Dendritic cell treated with granulocyte-macrophage colony-stimulating factor and Interleukin-4, amounts not matched to agents 40 ng/mL and 50 ng/mL, for 4 days (primary cell): ENCODE measurements around the gene GRM1.

ENCODE experiments used
- H3K27ac Mint-ChIP-seq: one replicate; pipeline ENCODE4 v1.8.0; 2022; ENCODE audit warnings: mild to moderate bottlenecking, mixed read lengths
- H3K27me3 Mint-ChIP-seq: one replicate; pipeline ENCODE4 v1.8.0; 2022; ENCODE audit warnings: mild to moderate bottlenecking, mixed read lengths
- H3K36me3 Mint-ChIP-seq: one replicate; pipeline ENCODE4 v1.8.0; 2022; ENCODE audit warnings: low read depth, mixed read lengths
- H3K4me1 Mint-ChIP-seq: one replicate; pipeline ENCODE4 v1.8.0; 2022; ENCODE audit warnings: low read depth, mixed read lengths
- H3K4me3 Mint-ChIP-seq: one replicate; pipeline ENCODE4 v1.8.0; 2022; ENCODE audit warnings: mild to moderate bottlenecking, moderate library complexity, mixed read lengths
- H3K9me3 Mint-ChIP-seq: one replicate; pipeline ENCODE4 v1.8.0; 2022; ENCODE audit warnings: mixed read lengths
- intact Hi-C: fragments of 100-400 bp; cut with micrococcal nuclease; formaldehyde crosslinking; loops from one replicate; pipeline ENCODE4 v1.15.0; 2022

GRM1 gene

GRCh38 chr6:146305951-146306350 lies 277.1 kb downstream of the GRM1 start:
- Mint-ChIP-seq H3K4me3 (no peak overlapping the region), H3K4me1 (peaks cover 37% of the 10 kb centered on the region), H3K27ac (no peak overlapping the region), H3K27me3 (no peaks in the 10 kb centered on the region), H3K9me3 (no peaks in the 10 kb centered on the region), H3K36me3 (no peaks in the 10 kb centered on the region)
- intact Hi-C loops: loop anchor here (5.0 kb wide), 1 partner anchor 51 kb away; no protein-coding TSS in a partner anchor

GRCh38 chr6:146310628-146311027 lies 281.8 kb downstream of the GRM1 start:
- intact Hi-C loops: no loop called here

DNA sequence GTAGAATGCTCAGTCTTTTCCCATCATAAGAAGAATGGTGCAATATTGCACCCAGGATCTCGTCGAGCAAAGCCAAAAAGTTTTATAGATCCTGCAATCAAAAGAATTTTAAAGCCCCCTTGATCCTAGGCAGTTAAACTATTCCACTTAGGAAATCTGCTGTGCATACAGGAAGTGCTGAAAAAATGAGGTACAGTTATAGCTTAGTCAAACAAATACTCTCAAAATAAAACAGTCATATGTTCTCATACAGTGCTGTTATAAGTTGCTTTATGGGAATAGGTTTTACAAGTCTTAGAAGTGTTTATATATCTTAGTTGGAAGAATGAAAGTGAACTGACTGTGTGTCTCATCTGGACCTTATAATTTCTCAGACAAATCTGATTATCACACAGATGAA lies 282.2 kb downstream of the GRM1 start:
- Mint-ChIP-seq H3K27me3 (no peaks in the 10 kb centered on the region), H3K4me3 (no peak overlapping the region), H3K4me1 (peaks cover 7% of the 10 kb centered on the region), H3K36me3 (no peaks in the 10 kb centered on the region), H3K27ac (no peak overlapping the region), H3K9me3 (no peaks in the 10 kb centered on the region)
- intact Hi-C loops: no loop called here

More at GRCh38 chr6:146310628-146311027, 281.8 kb downstream of the GRM1 start:
- H3K36me3 Mint-ChIP-seq: no peaks in the 10 kb centered on the region
- H3K9me3 Mint-ChIP-seq: no peaks in the 10 kb centered on the region
- peaks cover 12% of the 10 kb centered on the region for H3K4me1 Mint-ChIP-seq
- H3K4me3 Mint-ChIP-seq: no peak overlapping the region
- H3K27me3 Mint-ChIP-seq: no peaks in the 10 kb centered on the region
- H3K27ac Mint-ChIP-seq: no peak overlapping the region

- no peaks in the 10 kb centered on the region for H3K4me1 Mint-ChIP-seq
- H3K36me3 Mint-ChIP-seq: no peaks in the 10 kb centered on the region
- H3K27ac Mint-ChIP-seq: no peak overlapping the region
- no peak overlapping the region for H3K4me3 Mint-ChIP-seq
- H3K27me3 Mint-ChIP-seq: no peaks in the 10 kb centered on the region
- no peaks in the 10 kb centered on the region for H3K9me3 Mint-ChIP-seq
- intact Hi-C loops: no loop called here
Measured at GRCh38 chr6:146312608-146313007, 283.7 kb downstream of the GRM1 start.

- Mint-ChIP-seq H3K4me1 (no peaks in the 10 kb centered on the region), H3K9me3 (no peaks in the 10 kb centered on the region), H3K27ac (no peak overlapping the region), H3K36me3 (no peaks in the 10 kb centered on the region), H3K27me3 (no peaks in the 10 kb centered on the region), H3K4me3 (no peak overlapping the region)
- intact Hi-C loops: no loop called here
Measured at GRCh38 chr6:146315381-146316174, 286.7 kb downstream of the GRM1 start.

DNA sequence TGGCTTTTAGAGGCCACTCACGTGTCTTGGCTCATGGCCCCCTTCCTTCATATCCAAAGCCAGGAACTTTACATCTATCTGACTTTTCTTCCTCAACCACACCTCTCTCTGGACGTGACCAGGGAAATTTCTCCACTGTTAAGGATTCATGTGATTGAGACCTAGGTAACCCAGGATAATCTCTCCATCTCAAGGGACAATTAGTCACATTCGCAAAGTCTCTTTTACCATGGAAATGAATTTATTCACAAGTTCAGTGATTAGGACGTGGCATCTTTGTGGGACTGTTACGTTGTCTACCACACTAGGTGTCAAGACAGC lies 287.3 kb downstream of the GRM1 start:
- Mint-ChIP-seq H3K27me3 (no peaks in the 10 kb centered on the region), H3K4me1 (no peaks in the 10 kb centered on the region), H3K9me3 (no peaks in the 10 kb centered on the region), H3K4me3 (no peak overlapping the region), H3K36me3 (no peaks in the 10 kb centered on the region), H3K27ac (no peak overlapping the region)
- intact Hi-C loops: no loop called here

GRCh38 chr6:146331013-146331412 lies 302.2 kb downstream of the GRM1 start:
- intact Hi-C loops: no loop called here
- peaks cover 4% of the 10 kb centered on the region for H3K27me3 Mint-ChIP-seq
- H3K9me3 Mint-ChIP-seq: no peaks in the 10 kb centered on the region
- H3K36me3 Mint-ChIP-seq: no peaks in the 10 kb centered on the region
- H3K4me3 Mint-ChIP-seq: no peak overlapping the region
- no peak overlapping the region for H3K27ac Mint-ChIP-seq
- H3K4me1 Mint-ChIP-seq: peaks cover 20% of the 10 kb centered on the region

- peaks cover 38% of the 10 kb centered on the region for H3K4me1 Mint-ChIP-seq
- H3K4me3 Mint-ChIP-seq: no peak overlapping the region
- peak overlapping the region; percentile 44 for H3K27ac Mint-ChIP-seq
- H3K9me3 Mint-ChIP-seq: no peaks in the 10 kb centered on the region
- H3K36me3 Mint-ChIP-seq: no peaks in the 10 kb centered on the region
- peaks cover 3% of the 10 kb centered on the region for H3K27me3 Mint-ChIP-seq
- intact Hi-C loops: no loop called here
Measured at GRCh38 chr6:146335336-146335735, 306.5 kb downstream of the GRM1 start.

DNA sequence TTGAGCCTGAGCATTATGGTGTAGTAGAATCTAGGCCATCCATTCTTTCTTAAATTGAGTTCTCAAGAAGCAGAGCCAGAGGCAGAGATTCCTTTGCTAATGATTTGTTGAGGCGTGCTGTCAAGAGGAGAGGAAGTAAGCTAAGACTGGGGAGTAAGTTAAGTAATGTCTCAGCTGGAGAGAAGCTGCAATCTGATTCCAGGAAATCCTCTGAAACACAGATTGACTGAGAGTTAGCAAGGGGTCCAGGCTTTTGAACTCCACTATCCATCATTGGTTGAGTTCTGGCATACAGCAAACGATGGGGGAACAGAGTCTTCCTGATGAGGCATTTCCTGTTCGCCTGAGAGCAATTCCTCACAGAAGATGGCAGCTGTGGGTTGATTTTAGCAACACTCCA lies 307.3 kb downstream of the GRM1 start:
- peak overlapping the region; percentile 44 for H3K27ac Mint-ChIP-seq
- H3K4me3 Mint-ChIP-seq: no peak overlapping the region
- H3K4me1 Mint-ChIP-seq: peaks cover 39% of the 10 kb centered on the region
- H3K9me3 Mint-ChIP-seq: no peaks in the 10 kb centered on the region
- intact Hi-C loops: no loop called here
- H3K36me3 Mint-ChIP-seq: no peaks in the 10 kb centered on the region
- no peaks in the 10 kb centered on the region for H3K27me3 Mint-ChIP-seq

DNA sequence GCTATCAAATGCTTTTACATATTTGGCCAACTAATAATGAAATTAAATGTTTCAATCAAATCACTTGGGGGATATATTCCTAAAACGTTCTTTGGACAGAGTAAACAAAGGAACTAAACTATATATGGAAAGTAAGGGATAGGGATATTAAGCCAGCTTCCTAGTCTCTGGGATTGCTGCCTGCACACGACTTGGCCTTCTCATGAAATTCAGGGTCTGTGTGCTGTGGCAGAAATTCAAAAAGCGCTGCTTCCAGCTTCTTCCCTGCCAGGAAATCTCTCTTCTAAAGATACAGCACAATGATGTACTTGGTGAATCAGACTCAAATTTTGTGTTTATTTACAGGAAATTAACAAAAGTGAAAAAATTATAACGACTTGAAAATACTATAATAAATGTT lies 308.5 kb downstream of the GRM1 start:
- no peaks in the 10 kb centered on the region for H3K27me3 Mint-ChIP-seq
- H3K36me3 Mint-ChIP-seq: no peaks in the 10 kb centered on the region
- H3K9me3 Mint-ChIP-seq: no peaks in the 10 kb centered on the region
- intact Hi-C loops: no loop called here
- H3K4me3 Mint-ChIP-seq: no peak overlapping the region
- H3K4me1 Mint-ChIP-seq: peaks cover 39% of the 10 kb centered on the region
- H3K27ac Mint-ChIP-seq: no peak overlapping the region

DNA sequence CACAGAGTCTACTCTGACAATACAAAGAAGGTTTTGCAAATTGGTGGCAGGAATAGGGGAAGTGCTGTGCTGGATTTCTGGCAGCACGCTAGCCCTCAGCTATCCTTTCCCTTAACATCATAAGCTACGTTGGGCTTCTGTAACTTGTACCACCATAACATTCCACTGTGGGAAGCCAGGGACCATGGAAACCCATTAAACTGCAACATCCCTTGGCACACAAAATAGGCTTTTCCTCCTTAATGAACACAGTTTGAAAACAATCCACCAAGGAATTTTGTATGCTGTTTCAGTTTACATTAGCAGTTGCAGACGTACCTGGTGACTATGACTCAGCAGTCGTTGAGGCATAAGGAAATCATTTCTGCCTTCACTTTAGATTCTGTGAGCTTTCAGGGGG lies 310.9 kb downstream of the GRM1 start:
- intact Hi-C loops: no loop called here
- H3K27me3 Mint-ChIP-seq: no peaks in the 10 kb centered on the region
- H3K27ac Mint-ChIP-seq: no peak overlapping the region
- peaks cover 28% of the 10 kb centered on the region for H3K4me1 Mint-ChIP-seq
- no peaks in the 10 kb centered on the region for H3K36me3 Mint-ChIP-seq
- no peak overlapping the region for H3K4me3 Mint-ChIP-seq
- no peaks in the 10 kb centered on the region for H3K9me3 Mint-ChIP-seq

DNA sequence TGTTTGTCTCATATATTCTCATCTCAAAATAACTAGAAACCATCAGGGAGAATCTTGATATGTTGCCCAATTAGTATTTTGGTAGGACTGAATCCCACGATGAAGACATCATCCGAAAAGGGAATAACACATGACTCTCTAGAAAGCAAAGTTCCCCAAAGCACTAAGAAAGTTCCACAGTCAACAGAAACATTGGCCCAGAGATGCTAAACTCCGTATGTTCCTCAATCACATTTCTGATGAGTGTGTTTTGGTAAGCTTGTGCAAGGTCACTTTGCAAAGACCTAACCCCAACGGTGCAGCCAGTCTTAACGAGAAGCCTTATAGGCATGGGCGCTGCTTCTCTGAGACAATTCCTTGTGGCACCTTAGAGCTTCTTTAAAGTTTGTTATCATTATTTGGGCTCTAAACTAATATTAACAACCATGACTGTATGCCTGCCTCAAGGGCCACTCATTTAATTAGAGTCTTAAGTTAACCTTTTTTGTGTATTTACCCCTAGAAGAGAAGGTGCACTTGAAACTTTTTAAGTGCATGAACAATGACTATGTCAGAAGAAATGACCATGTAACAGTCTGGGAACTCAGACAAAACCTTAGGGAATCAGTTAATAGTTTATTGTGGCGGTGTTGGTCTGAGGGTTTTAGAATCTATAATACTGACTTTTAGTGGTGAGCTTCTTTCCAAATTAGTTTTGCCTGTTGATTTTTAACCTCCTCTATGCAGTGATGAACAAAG lies 312.8 kb downstream of the GRM1 start:
- no peaks in the 10 kb centered on the region for H3K9me3 Mint-ChIP-seq
- no peaks in the 10 kb centered on the region for H3K27me3 Mint-ChIP-seq
- intact Hi-C loops: no loop called here
- no peak overlapping the region for H3K4me3 Mint-ChIP-seq
- no peak overlapping the region for H3K27ac Mint-ChIP-seq
- no peaks in the 10 kb centered on the region for H3K36me3 Mint-ChIP-seq
- peaks cover 12% of the 10 kb centered on the region for H3K4me1 Mint-ChIP-seq

GRCh38 chr6:146345598-146345997 lies 316.7 kb downstream of the GRM1 start:
- H3K36me3 Mint-ChIP-seq: no peaks in the 10 kb centered on the region
- peaks cover 9% of the 10 kb centered on the region for H3K4me1 Mint-ChIP-seq
- H3K27ac Mint-ChIP-seq: no peak overlapping the region
- H3K9me3 Mint-ChIP-seq: no peaks in the 10 kb centered on the region
- intact Hi-C loops: no loop called here
- no peak overlapping the region for H3K4me3 Mint-ChIP-seq
- H3K27me3 Mint-ChIP-seq: no peaks in the 10 kb centered on the region

GRCh38 chr6:146347090-146347489 lies 318.2 kb downstream of the GRM1 start:
- H3K36me3 Mint-ChIP-seq: no peaks in the 10 kb centered on the region
- H3K27me3 Mint-ChIP-seq: no peaks in the 10 kb centered on the region
- no peaks in the 10 kb centered on the region for H3K9me3 Mint-ChIP-seq
- H3K4me3 Mint-ChIP-seq: no peak overlapping the region
- intact Hi-C loops: no loop called here
- H3K27ac Mint-ChIP-seq: no peak overlapping the region
- peaks cover 16% of the 10 kb centered on the region for H3K4me1 Mint-ChIP-seq
